ENCODE results near the gene INPP4B.

Gene INPP4B

DNA sequence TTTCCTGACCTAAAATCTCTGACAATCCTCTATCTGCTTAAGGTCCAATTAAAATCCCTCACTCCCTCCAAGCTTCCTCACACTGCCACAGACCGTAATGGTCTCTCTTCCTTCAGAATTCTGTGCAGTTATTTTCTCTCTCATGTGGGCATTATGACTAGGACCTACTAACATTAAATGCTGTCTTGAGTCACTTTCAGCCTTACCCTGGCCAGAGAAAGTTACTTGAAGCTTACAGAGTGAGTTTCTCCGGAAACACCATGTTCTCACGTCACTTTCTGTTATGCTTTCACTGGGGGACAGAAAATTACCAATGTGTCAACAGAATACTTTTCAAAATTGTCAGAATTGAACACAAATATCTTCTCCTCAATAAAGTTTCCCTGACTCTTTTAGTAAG is 271.8 kb downstream of the INPP4B start:
- no peak for DNase-seq (ENCODE audit: low spot score)

DNA sequence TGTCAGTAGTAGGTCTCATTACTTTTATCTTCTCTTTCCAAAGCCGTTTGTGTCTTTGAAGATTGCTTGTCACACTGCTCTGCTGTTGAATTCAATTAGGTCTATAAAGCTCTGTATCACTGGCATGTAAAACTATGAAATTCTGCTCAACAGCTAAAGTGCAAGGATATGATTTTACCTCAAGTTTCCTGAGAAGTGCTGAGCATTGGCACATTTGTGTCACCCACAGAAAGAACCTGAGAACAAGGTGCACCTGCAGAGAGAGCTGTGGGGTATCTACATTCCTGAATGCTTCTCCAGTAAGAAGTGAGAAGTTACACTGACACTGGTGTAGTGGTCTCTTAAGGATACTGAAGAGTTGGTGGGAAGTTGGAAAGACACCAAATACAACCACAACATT is 274.0 kb downstream of the INPP4B start:
- no peak for DNase-seq (ENCODE audit: low spot score)

GRCh38 chr4:142567620-142568451 is 278.3 kb downstream of the INPP4B start:
- DNase-seq (ENCODE audit: low spot score): no peak

DNA sequence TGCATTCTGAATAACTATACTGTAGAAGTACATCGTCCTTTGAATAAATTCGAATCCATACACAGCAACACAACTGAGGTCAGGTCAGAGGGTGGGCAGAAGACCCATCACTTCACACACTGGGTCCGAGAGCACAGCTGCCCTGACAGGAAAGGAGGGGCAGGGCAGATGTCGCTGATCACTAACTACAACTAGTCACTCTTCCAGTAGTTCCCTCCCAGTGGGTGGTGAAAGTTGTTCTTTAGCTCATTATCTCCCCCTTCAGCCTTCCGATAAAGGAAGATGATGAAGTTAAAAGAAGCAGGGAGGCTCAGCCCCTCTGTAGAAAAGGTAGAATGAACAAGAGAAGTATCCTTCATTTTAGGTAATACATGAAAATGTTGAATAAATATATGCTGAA is 278.9 kb downstream of the INPP4B start:
- DNase-seq (ENCODE audit: low spot score): no peak

- DNase-seq (ENCODE audit: low spot score): no peak
These were observed 279.3 kb downstream of the INPP4B start for GRCh38 chr4:142566777-142567176.

GRCh38 chr4:142566243-142566642 is 279.9 kb downstream of the INPP4B start:
- no peak for DNase-seq (ENCODE audit: low spot score)

DNA sequence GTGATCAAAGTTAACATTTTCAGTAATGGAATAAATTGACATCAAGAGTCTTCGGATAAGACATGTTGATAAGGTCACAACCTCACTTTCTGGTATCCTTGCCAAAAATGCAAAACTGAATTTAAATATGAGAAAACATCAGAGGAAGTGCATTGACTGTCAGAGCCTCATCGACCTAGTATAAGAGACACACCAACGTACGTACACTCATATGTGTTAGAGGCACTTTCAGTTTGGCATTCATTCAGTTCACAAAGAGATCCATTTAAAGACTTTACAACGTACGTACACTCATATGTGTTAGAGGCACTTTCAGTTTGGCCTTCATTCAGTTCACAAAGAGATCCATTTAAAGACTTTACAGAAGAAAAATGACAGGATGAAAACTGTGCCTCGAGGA is 280.3 kb downstream of the INPP4B start:
- no peak for DNase-seq (ENCODE audit: low spot score)

GRCh38 chr4:142563682-142564291 is 282.3 kb downstream of the INPP4B start:
- DNase-seq (ENCODE audit: low spot score): no peak

GRCh38 chr4:142559986-142560385 is 286.1 kb downstream of the INPP4B start:
- no peak for DNase-seq (ENCODE audit: low spot score)

- no peak for DNase-seq (ENCODE audit: low spot score)
These were observed 287.2 kb downstream of the INPP4B start for GRCh38 chr4:142558851-142559250.

DNA sequence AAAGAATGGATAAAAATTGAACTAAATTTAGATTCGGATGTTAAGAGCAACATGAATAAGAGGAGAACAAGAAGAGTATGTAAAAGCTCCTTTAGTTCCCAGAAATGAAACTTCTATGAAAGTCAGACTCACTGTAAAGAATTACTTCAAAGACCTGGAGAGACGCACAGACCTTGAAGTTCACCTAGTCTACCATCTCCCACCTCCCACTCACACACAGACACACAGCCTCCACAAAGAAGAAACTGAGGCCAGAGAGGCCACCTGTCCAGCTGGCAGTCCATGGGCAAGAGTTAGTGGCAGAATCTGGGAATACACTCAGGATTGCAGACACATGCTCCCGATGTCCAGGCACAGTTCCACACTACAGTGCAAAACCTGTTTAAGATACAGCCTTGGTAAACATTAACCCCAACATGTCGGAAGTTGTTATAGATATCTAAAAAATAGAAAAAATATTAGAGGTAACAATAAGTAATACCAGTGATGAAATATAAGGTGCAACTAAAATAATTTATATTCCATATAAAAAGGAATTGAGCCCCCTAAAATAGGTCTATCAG is 288.8 kb downstream of the INPP4B start:
- DNase-seq (ENCODE audit: low spot score): no peak

DNA sequence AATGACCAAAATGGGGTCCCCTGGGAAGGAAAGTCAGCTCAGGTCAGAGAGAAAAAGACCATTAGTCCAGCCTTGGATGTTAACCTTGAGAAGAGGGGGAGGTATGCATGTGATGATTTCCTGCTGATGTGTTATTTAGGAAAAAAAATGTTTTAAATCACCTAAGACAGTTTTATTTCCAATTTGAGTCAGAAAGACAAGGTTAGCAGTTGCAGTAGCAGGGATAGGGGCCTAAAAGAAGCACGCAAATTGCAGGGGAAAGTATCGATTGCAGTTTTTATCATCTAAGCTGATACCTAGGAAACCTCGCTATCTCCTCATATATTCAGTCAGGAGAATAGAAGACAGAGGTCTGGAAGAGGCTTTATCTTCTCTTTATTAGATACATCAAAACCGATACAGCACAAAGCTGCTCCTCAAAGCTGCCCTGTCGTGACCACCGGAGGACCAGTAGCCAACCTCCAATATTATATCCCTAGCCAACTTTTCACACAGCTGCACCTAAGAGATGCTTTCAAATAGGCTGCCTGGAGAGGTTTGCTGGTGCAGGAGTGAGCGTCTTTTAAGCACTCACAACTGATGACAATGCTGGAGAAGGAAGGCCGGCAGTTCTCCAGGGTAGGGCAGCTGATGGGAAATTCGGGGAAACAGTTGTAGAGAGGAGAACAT is 289.4 kb downstream of the INPP4B start:
- DNase-seq (ENCODE audit: low spot score): no peak

DNA sequence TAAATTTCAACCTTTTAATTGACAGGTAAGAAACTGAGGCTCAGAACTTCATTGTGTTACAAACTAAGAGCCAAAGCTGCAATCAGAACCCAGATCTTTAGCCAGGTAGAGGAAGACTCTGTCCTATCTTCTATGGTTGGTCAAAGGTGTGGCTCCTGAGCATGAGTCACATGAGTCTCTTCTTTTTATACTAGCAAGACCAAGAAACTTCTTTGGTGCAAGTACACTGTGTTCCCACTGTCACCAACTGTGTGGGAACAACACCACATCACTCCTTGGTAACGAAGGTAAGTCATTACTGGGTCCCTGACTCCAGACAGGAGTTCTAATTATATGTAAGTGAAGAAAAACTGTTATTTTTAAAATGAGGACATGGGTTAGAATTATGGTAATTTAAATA is 290.1 kb downstream of the INPP4B start:
- no peak for DNase-seq (ENCODE audit: low spot score)

DNA sequence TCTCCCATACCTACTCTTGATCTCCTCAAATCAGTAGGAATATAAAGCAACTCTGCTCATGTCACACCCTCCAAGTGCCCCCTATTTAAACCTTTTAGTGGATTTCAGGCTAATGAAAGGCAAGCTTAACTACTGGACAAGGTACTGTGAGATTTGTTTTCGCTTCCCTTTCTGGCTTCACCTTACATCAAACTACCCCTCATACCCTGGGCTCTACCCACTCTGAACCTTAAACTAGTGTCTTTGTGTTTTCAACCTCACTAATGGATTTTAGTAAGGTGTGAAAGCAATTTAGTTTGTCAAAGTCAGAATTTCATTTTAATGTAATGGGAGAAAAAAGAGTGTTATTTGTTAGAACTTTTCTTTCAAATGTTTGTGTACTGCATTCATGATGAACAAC is 291.7 kb downstream of the INPP4B start:
- DNase-seq (ENCODE audit: low spot score): no peak

DNA sequence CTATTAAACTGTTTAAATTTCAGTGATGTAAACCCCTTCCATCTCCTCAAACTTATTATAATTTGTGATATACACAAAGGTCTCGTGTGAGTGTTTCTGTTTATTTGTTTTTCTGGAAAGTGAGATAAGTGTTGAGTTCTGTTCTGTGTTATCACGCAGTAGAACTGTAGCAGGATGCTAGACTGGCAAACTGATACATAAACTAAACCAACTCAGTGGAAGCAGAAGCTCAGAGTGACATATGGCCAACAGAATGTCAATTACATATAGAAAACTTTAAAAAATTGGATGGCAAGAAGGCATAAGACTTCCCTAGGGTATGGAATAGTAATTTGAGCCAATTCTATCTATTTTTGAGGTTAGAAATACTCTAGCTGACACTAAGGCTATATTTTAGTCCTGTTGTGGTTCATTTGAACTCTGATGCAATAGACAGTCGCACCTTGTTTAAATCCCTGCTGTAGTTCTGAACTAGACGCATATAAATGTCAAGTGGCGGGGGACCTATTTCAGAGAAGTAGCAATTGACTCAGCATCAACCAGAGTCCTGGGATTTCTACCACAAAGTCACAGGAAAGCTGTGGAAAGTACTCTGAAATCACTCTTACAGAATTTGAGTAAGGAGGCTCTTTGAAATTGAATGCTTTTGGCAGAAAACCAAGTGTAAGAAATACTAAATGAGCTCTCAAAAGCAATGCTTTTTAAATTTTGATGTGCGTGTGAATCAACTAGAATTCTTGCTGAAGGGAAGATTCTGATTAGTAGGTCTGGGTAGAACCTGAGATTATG is 294.4 kb downstream of the INPP4B start:
- no peak for DNase-seq (ENCODE audit: low spot score)

DNA sequence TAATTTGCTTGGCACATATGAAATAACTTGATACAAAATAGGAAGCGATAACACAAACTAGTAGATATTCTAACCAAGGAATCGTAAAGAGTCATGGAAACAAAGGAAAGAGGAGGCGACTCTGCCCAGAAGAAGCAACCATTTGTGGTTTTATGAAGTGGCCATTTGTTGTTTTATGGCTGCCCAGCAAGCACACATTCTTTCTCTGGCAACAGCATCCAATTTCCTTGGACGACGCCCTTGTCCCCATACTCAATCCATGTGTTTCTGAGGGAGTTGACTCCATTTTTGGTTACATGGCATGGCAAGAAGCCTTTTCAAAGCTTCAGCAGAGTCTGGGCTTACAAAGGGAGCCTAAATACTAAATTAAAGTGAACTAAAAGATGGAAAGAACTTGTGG is 295.1 kb downstream of the INPP4B start:
- DNase-seq (ENCODE audit: low spot score): no peak

DNA sequence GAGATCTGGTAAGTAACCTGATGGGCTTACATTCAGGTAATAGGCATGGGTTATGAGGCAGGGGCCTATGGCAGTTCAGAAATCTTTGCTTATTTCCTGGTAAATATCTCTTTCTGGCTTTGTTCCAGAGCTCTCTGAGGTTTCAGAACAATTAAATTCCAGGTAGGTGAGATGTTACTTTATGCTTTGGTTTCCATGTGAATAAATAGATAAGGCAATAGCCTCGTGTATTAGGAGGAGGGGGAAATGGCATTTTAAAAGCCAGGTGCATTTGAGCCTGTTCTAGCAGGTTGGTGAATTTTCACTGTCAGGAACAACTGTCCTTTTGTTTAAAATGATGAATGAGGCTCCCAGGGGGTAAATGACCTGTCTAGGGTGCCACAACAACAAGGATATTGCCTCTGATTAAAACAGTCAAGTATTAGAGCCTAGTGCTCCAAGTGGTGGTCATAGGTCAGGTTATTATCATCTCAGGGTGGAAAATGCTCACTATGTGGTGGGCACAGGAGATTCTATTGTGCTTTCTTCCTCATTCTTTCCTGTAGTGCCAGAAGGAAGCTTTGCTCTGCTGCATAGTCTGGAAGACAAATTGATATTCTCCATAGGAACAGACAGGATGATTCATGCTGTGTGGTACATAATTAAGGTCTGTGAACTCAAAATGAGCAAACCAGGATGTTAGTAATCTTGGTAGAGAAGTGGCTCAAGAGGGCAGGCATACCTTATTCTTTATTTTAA is 296.2 kb downstream of the INPP4B start:
- no peak for DNase-seq (ENCODE audit: low spot score)

DNA sequence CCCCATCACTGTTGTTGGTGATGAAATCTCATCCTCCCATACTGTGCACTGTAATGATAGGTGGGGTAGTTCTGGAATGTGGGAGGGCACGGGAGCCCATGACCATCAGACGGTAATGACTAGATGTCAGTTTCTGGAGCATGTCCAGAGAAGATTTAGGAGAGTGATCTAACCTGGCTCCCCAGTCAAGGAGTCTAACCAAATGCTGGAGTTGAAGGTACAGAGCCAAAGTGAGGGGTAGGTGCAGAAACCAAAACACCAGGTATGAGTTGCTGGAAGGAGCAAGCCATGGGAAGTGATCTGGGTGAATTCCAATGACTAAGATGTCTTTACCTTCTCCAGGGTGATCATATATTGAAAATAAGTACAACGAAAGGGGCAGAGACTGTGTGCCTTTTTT is 296.9 kb downstream of the INPP4B start:
- no peak for DNase-seq (ENCODE audit: low spot score)

GRCh38 chr4:142548491-142548890 is 297.6 kb downstream of the INPP4B start:
- DNase-seq (ENCODE audit: low spot score): no peak

GRCh38 chr4:142547974-142548373 is 298.1 kb downstream of the INPP4B start:
- DNase-seq (ENCODE audit: low spot score): no peak

DNA sequence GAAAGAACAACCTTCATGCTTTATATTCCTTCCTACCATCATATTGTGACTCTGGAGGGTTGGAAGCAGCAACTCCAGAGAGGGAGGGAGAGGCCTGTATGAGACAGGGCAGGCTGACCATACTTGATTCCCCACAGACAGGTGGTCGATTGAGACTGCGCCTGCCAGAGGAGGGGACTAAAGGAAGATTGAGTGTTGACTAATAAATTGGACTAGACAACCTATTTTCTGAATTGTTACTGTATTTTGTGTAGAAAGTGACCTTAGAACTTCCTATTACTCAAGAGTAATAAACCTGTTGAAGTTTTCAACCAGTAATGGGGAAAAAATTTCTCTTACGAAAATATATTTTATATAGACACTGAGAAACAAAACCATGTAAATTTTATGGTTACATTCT is 301.5 kb downstream of the INPP4B start:
- DNase-seq (ENCODE audit: low spot score): no peak
